ENCODE measurements around the gene TMEM131L. TPM values are rescaled to one million over a fixed set of nuclear protein-coding genes. Genes with fewer than 3 reads are reported as not detected.

TMEM131L gene
- total RNA-seq, 1 experiment from 2014 or later, result 14.6 TPM

GRCh38 chr4:153419673-153420278 lies 46.4 kb upstream of the TMEM131L start:
- no peak overlapping the region for H3K18ac ChIP-seq (ENCODE audit: insufficient read length, low read depth, low read length)
- H3K27me3 ChIP-seq (ENCODE audit: insufficient read depth, low read length), result no peaks in the 10 kb centered on the region
- no peak overlapping the region for H4K91ac ChIP-seq (ENCODE audit: insufficient read length, low read depth, low read length)
- no peak overlapping the region for H2AK5ac ChIP-seq (ENCODE audit: insufficient read length, low read length)
- no peak for DNase-seq
- no peak overlapping the region for H2BK120ac ChIP-seq (ENCODE audit: low read depth, low read length, poor library complexity, severe bottlenecking)
- no peaks in the 10 kb centered on the region for H3K23me2 ChIP-seq (ENCODE audit: insufficient read length, low read depth, low read length, poor library complexity, severe bottlenecking)
- H3T11ph ChIP-seq (ENCODE audit: low read length), result no peak overlapping the region
- no peak overlapping the region for H2BK12ac ChIP-seq (ENCODE audit: insufficient read length, low read depth, low read length)
- H3K9me3 ChIP-seq (ENCODE audit: control insufficient read depth, low read depth, low read length), result no peaks in the 10 kb centered on the region
- H3K4me1 ChIP-seq (ENCODE audit: insufficient read depth, low read length), result no peaks in the 10 kb centered on the region
- no peak overlapping the region for H2BK15ac ChIP-seq (ENCODE audit: low read depth, low read length)
- peaks cover 8 to 9% of the 10 kb centered on the region in 2 experiments for H3K4me1 Mint-ChIP-seq
- no peak overlapping the region for H2AFZ ChIP-seq (ENCODE audit: low read length)
- no peak overlapping the region for H3K9ac ChIP-seq (ENCODE audit: extremely low read depth, insufficient read length, low read length)
- H2BK20ac ChIP-seq (ENCODE audit: low read depth, low read length, poor library complexity, severe bottlenecking), result no peak overlapping the region
- H4K5ac ChIP-seq (ENCODE audit: insufficient read length, low read depth, low read length), result no peak overlapping the region
- H4K8ac ChIP-seq (replicated peaks; ENCODE audit: insufficient read length, low read depth, low read length), result no peak overlapping the region
- no peaks in the 10 kb centered on the region for H3K27me3 Mint-ChIP-seq (ENCODE audit: low read depth)
- H3K23ac ChIP-seq (ENCODE audit: insufficient read length, low read depth, low read length), result no peak overlapping the region
- no peak overlapping the region for H3K4me2 ChIP-seq (ENCODE audit: insufficient read depth, insufficient read length, low read length)
- H4K20me1 ChIP-seq (ENCODE audit: control insufficient read depth, insufficient read depth, insufficient read length), result no peaks in the 10 kb centered on the region
- H3K79me1 ChIP-seq (ENCODE audit: insufficient read depth, low read depth, low read length, poor library complexity, severe bottlenecking), result no peaks in the 10 kb centered on the region
- no peak overlapping the region for H3K14ac ChIP-seq (ENCODE audit: insufficient read depth, low read length)
- H3K79me2 ChIP-seq (ENCODE audit: insufficient read depth, low read length), result no peaks in the 10 kb centered on the region
- WGBS (ENCODE audit: extremely low coverage, insufficient read length, low lambda C conversion rate), result no CpG with 5 or more reads among the region's 9 CpGs
- H3K36me3 Mint-ChIP-seq (ENCODE audit: insufficient read depth in 1 of 3, low read depth in 3 of 3), result peaks cover 0 to 3% (median 0%) of the 10 kb centered on the region in 3 experiments; a peak in 1 of 7 replicates
- H3K4ac ChIP-seq (ENCODE audit: low read depth, low read length), result no peak overlapping the region
- peak overlapping the region; percentile 11 to 50 (median 35); a peak in 6 of 7 replicates for H3K27ac Mint-ChIP-seq
- H3K56ac ChIP-seq (ENCODE audit: insufficient read length, low read depth, low read length), result no peak overlapping the region
- no peak overlapping the region for H2BK5ac ChIP-seq (ENCODE audit: insufficient read length, low read length)
- TF ChIP-seq, protein P1, sequence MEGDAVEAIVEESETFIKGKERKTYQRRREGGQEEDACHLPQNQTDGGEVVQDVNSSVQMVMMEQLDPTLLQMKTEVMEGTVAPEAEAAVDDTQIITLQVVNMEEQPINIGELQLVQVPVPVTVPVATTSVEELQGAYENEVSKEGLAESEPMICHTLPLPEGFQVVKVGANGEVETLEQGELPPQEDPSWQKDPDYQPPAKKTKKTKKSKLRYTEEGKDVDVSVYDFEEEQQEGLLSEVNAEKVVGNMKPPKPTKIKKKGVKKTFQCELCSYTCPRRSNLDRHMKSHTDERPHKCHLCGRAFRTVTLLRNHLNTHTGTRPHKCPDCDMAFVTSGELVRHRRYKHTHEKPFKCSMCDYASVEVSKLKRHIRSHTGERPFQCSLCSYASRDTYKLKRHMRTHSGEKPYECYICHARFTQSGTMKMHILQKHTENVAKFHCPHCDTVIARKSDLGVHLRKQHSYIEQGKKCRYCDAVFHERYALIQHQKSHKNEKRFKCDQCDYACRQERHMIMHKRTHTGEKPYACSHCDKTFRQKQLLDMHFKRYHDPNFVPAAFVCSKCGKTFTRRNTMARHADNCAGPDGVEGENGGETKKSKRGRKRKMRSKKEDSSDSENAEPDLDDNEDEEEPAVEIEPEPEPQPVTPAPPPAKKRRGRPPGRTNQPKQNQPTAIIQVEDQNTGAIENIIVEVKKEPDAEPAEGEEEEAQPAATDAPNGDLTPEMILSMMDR (conservative IDR thresholded peaks at IDR 0.05), result no peak
- no peak overlapping the region for H3K4me3 Mint-ChIP-seq
- no peak overlapping the region for H3K27ac ChIP-seq (ENCODE audit: insufficient read length, low read depth, low read length)
- no peaks in the 10 kb centered on the region for H3K9me3 Mint-ChIP-seq

Data from H9 (cell line).